OCI-LY7 (cell line): ENCODE results near the gene NCAN.

Experiments used
- EZH2phosphoT487 ChIP-seq: fragments of 200-600 bp; sonication (generic); IDR thresholded peaks from 2 replicates; pipeline ENCODE4 v1.6.1; 2018; ENCODE audit warnings: low read depth, borderline replicate concordance, mild to moderate bottlenecking, mixed run types, antibody characterized with exemption, low read length, moderate library complexity, mixed read lengths
- TF ChIP-seq, protein P1 (sequence below): fragments of 200-600 bp; sonication (generic); conservative IDR thresholded peaks from 2 replicates; pipeline ENCODE4 v1.5.1; 2014; ENCODE audit warnings: mild to moderate bottlenecking, antibody characterized with exemption, low read length, moderate library complexity, mixed read lengths

DNA sequence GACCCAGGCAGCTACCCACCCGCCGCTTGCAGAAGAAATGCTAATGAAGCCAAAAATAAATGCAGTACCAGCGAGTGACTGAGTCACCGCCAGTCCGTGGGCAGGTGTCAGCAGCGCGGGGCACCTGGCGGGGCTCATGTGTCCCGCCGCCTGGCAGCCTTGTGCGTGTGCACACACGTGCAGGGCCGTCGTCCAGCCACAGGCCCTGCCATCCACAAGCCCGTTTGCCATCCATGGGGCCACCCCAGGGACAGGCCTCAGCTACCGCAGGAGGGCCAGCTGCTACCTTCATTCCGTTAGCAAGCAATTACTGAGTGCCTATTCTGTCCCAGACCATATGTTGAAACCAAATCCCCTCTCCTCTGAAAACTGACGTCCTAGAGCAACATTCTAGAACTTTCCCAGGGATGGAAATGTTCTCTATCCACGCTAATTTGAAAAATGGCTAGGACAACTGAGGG is 20.5 kb downstream of the NCAN start:
- TF ChIP-seq, protein P1, sequence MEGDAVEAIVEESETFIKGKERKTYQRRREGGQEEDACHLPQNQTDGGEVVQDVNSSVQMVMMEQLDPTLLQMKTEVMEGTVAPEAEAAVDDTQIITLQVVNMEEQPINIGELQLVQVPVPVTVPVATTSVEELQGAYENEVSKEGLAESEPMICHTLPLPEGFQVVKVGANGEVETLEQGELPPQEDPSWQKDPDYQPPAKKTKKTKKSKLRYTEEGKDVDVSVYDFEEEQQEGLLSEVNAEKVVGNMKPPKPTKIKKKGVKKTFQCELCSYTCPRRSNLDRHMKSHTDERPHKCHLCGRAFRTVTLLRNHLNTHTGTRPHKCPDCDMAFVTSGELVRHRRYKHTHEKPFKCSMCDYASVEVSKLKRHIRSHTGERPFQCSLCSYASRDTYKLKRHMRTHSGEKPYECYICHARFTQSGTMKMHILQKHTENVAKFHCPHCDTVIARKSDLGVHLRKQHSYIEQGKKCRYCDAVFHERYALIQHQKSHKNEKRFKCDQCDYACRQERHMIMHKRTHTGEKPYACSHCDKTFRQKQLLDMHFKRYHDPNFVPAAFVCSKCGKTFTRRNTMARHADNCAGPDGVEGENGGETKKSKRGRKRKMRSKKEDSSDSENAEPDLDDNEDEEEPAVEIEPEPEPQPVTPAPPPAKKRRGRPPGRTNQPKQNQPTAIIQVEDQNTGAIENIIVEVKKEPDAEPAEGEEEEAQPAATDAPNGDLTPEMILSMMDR = no peak
- TF ChIP-seq EZH2phosphoT487 = no peak
